HG03196 (cell line): ENCODE measurements around the gene ABHD2.

Source experiments
- ATAC-seq: cut with Tn5 transposase; IDR thresholded peaks from one replicate; pipeline ENCODE4 v1.9.1; 2021; ENCODE audit not compliant: unreplicated experiment

The ABHD2 gene

DNA sequence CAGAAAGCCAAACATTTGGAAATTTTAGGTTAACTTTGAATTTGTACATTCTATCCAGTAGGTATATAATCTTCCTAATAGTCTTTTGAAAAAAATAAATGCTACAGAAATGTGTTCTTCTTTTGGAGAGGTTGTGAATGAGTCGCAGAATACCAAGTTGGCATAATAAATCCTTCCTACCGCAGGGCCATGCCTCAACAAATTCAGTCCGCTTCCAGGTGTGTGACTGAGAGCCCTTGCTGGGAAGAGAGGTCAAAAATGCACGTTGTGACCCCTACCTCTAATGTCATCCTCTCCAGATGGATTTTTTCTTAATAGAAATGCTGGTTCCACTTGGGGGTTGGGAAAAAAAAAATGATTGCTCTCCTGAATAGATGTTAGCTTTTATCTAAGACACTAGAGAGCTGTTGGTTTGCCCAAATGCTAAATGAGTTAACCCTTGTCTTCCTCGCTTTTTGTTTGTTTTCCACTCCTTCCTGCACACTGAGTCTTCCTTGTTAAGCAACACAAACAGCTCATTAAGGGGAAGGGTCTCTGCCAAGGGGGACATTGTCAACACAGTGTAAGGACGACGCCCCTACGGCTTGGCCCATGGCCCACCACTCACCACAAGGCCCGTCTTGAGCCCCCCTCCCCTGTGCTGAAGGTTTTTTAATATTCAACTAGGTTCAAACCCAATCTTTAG lies 99.2 kb downstream of the ABHD2 start:
- ATAC-seq, result no peak

DNA sequence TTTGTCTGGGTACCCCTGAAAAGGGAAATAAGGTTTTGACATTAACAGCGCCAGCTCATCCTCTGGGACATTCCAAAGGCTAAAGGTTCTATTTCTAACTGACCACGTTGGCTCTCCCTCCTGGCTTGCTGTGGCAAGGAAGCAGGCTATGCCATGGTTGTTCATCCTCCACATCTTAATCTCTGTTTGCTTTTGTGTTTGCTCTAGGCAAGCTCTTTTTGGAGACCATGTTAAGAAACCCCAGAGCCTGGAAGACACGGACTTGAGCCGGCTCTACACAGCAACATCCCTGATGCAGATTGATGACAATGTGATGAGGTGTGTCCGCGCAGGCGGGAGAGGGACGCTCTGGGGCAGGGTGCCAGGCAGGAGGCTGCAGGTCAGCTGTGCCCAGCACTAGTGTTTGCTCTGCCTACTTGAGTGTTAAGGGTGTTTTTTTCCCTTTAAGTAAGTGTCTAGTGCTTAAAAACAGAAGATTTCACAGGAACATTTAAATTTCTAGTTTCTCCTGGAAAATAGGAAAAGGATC lies 99.8 kb downstream of the ABHD2 start:
- no peak for ATAC-seq

DNA sequence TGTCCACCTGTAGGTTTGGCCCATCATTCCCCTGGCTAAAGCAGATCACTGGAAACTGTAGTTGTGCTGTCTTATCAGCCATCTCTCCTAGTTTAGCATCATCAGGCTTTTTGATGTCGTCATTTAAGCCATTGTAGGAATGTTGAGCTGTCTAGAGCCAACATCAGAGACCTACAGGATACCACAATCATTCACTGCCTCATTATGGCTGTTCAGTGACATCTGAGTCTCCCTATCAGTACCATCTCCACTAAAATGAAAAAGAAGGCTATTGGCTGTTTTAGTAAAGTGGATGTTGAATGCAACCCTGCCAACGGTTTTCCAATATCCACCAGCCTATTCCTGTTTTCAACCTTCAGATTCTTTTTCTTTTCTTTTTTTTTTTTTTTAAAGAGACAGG lies 103.9 kb downstream of the ABHD2 start:
- ATAC-seq, result no peak

DNA sequence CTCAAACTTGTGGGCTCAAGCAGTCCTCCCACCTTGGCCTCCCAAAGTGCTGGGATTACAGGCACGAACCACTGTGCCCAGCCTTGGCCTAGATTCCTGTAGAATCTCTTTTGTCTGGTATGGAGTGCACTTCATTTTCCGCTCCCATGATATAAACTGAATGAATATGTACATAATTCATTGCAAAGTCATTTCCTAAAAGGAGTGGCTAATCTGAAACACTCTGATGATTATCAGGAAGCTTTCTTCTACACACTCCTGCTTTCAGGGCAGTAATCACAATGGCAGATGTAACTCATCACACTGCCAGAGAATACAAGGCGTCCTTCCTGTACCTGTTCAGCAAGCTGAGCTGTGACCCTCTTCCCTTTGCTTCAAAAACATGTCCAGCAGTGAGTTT lies 104.5 kb downstream of the ABHD2 start:
- ATAC-seq, result no peak

DNA sequence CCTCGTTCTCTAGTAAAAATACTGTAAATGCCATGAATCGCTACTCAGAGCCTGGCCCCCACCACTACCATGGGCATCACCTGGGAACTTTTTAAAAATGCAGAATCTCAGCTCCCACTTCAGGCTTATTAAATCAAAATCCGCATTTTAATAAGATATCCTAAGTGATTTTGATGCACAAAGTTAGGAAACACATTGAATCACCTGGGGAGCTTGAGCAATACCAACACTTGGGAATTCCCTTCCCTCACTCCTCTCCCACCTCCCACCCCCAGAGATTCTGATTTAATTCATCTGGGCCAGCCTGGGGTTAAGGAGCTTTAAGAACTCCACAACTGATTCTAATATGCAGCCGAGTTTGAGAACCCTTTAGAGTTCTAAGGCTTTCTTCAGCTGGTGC lies 106.4 kb downstream of the ABHD2 start:
- no peak for ATAC-seq

DNA sequence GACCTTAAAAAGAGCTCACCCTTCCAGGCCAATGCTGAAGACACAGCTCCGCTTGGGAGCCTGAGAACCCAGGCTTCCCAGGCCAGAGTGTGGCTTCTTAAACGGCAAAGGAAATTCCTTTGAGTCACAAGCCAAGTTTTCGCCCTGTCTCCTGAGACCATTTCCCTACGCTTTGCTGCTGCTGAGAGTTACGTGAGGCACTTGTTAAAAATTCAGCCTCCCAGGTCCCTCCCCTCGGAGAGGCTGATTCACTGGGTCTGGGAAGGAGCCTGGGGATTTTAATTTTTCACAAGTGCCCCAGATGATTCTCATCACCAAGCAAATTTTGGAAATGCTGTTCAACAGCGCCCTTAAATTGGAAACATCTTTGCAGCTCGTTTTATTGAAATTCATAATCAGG lies 107.6 kb downstream of the ABHD2 start:
- no peak for ATAC-seq

DNA sequence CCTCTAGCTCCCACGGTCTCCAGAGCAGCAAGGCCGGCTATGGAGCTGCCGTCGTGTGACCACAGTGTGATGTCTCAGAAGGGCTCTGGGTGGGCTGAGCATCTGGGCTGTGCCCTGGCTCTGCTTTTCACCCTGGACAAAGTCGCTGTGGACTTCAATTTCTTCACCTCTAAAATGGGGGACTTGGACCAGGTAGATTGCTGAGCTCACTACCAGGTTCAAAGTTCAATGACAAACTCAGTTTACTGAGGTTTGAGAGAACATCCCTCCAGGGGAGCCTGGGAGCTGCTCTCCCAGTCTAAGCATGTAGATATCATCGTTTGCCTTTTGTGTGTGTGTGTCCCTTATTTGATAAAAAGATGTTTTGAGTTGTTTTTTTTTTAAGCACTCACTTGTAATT lies 108.0 kb downstream of the ABHD2 start:
- no peak for ATAC-seq

DNA sequence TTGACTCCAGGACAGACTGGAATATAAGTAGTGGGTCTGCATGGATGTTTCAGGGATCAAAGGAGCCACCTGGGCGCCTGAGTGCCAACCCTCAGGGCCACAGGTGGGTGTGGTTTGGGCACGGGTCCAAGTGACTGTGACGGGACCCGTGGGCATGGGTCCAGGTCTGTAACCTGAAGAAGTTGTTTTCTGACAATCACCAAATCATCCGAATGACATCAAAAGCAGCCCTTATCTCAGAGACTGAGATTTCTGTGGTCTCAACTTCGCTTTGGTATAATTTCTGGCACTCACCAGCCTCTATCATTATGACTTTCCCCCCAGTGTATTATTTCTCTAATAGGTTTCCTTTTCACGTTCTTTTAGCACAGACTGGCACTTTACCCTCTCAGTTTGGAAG lies 108.7 kb downstream of the ABHD2 start:
- no peak for ATAC-seq

DNA sequence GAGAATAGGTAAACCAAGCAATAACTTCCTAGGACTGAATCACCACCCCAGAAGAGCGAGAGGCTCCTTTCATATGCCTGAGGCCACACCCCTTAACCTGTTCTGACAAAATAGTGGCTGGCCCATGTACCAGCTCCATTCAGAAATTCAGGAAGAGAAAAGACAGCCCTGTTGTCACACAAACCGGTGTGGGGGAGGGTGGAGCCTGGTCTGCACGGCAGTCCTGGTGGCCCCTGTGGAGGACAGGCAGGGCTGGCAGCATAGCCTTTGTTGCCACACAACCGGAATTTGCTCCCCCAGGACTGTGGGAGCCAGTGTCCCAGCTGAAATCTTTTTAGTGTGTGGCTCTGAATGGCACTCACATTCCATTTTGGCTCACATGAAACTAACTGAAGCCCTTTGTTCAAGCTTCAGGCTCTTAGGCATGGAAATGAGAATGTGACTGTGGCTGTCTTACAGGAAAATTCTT lies 109.3 kb downstream of the ABHD2 start:
- ATAC-seq, result no peak

DNA sequence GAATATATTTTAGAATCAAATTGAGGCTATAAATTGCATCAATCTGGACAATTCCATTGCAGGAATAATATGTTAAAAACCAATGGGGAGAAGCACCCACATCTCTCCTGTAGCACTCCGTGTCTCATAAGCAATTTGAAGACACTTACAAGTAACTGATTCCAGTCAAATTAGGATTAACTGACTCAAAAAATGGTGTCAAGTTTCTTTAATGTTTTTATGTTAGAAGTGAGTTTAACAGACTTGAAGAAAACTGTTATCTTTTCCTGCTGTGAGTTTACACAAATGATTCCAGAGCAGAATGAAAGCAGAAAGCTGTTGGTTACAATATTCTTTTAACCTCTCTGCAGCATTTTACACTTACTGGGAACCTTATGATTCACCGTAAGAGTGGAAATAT lies 109.9 kb downstream of the ABHD2 start:
- ATAC-seq, result no peak

DNA sequence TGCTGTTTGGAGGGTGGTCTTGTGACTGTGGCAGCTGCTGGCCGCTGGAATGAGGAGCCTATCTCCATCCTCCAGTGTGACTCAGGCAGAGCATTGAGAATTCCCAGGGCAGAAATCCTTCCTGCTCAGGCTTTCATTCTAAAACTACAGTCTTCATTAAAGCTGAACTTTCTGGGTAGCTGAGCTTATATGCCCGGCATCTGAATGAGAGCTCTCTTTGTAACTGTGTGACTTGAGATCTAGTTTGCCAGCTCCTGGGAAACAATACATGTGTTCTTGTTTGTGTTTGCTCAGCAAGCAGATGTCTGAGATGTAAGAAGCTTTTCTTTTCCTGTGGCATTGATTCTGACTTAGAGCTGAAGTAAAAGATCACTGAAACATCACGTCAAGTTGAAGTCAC lies 110.7 kb downstream of the ABHD2 start:
- no peak for ATAC-seq

DNA sequence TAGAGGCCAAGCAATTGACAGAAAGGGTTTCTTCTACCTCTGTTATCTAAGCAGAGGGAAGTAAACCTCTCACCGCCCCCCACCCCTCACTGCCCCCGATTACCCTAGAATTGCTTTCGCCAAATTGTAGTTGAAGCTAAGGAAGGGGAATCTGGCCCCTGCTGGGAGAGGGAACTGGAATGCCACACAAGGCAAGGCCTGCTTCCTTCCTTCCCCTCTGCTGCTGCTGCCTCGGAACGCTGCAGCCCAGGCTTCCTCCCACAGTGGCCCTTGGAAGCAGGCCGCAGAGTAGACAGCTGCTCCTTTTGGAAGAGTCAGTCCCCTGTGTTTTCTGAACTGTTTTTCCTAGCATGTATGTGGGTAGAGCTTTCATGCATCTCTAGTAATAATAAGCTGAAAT lies 111.5 kb downstream of the ABHD2 start:
- ATAC-seq, result no peak

DNA sequence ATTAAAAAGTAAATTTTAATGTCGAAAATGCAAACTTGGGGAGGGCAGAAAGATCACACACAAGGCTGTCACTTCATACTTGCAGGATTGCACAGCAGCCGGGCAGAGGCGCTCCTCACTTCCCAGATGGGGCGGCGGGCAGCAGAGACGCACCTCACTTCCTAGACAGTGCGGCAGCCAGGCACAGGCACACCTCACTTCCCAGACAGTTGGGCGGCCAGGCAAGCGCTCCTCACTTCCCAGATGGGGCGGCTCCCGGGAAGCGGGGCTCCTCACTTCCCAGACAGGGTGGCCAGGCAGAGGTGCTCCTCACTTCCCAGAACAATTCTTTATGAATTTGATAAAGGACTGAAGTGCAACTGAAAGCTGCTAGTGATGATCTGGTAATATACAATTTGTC lies 111.9 kb downstream of the ABHD2 start:
- no peak for ATAC-seq

DNA sequence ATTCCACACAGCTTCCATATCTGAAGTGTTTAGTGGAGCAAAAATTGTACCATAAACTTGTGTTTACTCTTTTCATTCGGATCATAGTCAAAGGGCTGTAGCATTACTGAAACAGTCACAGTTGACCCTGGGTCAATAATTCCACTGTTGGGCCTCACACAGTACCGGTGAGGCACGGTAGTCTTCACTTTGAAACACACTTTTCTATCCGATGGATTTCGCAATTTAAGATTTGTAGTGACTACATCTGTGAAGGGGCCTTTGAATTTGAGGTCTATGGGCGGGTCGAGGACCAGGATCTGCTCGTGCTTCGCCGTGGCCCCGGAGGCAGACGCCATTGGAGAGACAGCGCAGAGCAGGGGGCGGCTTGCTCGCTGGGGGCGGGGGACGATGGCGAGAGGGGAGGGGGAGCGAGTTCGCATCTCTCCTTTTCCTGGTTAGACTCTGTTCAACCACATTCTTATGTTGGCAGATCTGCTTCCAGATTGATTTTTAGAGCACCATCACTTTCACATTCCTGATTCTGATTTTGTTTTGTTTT lies 113.3 kb downstream of the ABHD2 start:
- ATAC-seq, result no peak

DNA sequence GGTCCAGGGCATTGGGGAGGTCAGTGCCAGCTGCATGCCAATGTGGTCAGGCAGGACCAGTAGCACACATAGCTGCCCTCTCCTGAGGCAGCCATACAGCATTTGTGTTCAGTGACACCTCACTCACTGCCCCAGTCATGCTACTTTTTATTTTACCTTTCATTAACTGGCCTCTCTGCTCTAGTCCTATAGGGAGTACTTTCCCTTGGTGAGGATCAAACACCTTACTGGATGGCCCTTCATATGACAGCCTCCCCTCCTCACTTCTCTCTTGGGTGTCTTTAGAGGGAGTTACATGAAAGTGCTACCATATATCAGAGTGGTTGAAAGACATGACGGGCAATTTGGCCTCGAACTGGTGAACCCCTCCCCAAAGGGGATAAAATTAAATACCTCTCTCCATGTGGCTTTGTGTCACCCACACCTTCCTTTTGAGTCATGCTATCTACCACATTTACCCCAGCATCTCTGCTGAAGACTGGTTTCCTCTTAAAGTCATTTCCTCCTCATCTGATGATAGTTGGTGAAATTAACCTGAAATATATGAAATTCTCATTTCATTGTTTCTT lies 115.5 kb downstream of the ABHD2 start:
- ATAC-seq, result no peak

DNA sequence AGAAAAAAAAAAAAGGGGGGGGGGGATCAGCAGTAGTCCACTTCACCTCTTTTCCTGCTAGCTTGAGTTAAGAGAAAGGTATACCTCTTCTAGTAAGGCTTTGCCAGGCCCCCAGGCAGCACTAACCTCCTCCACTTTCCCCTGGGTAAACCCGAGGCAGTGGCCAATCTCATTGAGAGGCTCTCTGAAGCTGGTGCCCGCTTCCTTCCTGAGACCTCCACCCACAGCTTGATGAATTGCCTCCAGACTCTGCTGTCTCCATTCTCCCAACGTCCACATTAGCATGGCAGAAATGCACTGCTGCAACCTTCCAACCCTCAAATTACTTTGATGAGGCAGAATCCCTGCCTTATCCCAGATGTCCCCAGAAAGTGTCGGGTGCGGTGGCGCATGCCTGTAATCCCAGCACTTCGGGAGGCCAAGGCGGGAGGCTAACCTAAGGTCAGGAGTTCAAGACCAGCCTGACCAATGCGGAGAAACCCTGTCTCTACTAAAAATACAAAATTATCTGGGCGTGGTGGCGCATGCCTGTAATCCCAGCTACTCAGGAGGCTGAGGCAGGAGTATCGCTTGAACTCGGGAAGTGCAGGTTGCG lies 117.8 kb downstream of the ABHD2 start:
- no peak for ATAC-seq

DNA sequence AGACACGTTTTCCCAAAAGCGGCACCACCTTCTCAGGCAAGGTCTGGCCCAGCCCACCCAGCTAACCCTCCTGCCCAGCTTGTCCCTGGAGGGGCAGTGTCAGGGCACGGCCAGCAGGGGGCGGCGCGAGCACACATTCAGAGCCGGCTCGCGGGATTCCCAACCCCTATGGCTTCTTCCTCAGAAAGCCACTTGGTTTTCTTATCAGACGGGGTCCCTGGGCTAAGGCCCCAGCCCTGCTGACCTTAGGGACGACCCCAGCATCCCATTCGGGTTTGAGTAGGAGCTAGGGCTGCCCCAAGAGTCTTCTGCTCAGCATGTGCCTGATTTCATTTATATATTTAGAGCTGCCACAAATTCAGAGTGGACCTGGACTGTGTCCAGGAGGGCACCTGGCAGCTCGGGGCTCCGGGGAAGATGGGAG lies 118.7 kb downstream of the ABHD2 start:
- ATAC-seq, result no peak

DNA sequence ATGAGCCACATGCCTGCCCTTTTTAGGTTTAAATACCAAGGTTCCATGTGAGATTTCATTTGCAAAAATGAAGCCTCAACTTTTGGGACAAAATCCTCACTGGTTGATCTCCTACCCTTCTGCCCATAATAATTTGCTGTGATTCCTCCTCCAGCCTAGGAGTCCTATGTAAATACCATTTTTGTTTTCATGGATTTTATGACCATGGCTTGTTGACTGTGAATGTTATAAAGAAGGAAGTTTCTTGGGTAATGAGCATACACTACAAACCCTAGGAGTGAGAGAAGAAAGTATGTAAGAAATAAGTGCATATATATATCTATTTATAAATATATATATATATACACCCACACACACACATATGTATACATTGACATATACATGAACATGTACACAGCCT lies 120.0 kb downstream of the ABHD2 start:
- ATAC-seq, result no peak

DNA sequence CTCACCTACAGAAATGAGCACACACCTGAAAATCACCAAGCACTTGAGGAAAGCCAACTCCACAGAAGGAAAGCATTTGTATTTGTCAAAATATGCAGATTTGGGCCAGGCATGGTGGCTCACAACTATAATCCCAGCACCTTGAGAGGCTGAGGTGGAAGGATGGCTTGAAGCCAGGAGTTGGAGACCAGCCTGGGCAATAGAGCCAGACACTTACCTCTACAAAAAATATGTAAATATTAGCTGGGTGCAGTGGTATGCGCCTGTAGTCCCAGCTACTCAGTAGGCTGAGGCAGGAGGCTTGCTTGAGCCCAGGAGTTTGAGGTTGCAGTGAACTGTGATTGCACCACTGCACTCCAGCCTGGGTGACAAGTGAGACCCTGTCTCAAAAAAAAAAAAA lies 120.8 kb downstream of the ABHD2 start:
- ATAC-seq, result no peak

DNA sequence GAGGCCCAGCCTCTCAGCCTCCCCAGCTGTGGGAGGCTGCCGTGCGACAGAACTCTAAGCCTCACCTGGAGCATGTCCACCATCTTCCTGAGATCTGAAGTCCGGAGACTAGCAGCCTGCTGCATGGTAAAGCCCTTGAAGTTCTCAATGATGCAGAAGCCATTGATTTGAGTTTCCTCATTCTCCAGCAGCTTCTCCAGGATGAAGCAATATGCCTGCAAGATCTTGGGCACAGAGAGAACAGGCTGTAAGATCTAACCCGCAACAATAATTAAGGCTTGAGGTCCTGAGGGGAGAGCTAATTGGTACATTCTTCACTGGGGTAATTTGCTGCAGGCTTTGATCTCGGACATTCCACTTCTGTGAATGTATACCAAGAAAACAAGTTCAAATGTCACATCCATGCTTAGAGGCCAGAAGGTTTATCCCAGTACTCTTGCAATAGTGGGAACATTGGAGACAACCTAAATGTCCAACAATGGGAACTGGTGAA lies 123.5 kb downstream of the ABHD2 start:
- no peak for ATAC-seq

DNA sequence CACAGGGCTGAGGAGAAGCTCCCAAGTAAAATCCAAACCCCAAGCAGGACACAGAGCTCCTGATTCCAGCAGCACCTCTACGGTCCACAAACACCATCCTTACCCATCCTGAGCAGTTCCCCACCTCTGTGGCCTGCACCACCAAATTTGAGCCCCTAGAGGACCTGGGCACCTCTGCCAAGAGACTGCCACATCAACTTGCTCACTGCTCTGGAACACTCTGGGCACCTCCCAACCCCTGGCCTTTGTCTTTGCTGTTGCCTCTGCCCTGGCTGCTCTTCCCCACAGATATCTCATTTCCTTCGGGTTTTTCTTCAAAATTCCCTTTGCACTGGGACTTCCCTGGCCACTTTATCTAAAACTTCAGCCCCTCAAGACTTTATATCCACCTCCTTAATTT lies 127.4 kb downstream of the ABHD2 start:
- ATAC-seq, result no peak

DNA sequence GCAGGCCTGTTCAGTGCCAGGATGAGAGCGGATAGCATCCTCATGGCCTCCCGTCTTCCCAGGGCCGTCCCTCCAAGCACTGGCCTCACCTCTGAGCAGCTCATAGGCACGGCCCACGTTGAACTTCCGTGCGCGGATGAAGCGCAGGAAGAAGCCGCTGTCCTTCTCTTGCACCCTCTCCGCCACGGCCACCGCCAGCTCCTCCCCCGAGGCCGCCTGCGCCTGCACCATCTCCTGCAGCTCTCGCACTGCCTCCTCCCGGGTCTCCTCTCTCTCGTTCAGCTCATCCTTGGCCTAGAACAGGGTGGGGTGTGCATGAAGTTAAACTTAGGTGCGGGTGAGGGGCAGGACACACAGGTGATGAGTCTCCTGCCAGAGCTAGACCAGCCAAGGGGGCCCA lies 128.8 kb downstream of the ABHD2 start:
- no peak for ATAC-seq
